A549 (cell line): ENCODE measurements around the gene GKN1.

Experiments used
- EHMT2 ChIP-seq: fragments of 200-600 bp; sonication (generic); IDR thresholded peaks from 2 replicates; pipeline ENCODE4 v1.6.1; 2016; ENCODE audit warnings: antibody characterized with exemption, low read depth, mild to moderate bottlenecking, moderate library complexity
- RCOR1 ChIP-seq: fragments of 150-350 bp; IDR thresholded peaks from 2 replicates; pipeline ENCODE4 v1.6.1; 2014; ENCODE audit warnings: antibody characterized with exemption, low read length, low read depth
- TF ChIP-seq, protein P1 (sequence below): fragments of >200 bp; sonication (Bioruptor Twin); formaldehyde crosslinking; IDR thresholded peaks from 3 replicates; pipeline ENCODE4 v1.5.1; 2016

DNA sequence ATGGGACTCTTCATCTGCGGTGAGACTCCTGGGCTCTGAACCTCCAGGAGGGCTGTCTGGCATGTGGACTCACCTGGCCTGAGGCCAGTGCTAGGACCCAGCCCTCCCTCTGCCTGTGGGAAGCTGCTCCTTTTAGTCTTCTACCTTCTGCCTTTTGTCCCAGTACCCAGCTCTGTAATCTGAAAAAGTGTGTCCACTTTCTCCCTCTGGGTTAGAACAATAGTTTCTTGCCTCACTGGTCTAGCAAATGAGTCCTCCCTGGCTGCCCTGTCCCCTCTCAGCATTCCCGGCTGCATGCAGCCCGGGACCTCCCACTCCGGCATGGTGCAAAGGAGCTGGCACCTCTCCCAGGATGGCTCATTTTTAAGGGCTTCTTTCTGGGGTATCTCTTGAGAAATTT is 47.6 kb upstream of the GKN1 start:
- TF ChIP-seq, protein P1, sequence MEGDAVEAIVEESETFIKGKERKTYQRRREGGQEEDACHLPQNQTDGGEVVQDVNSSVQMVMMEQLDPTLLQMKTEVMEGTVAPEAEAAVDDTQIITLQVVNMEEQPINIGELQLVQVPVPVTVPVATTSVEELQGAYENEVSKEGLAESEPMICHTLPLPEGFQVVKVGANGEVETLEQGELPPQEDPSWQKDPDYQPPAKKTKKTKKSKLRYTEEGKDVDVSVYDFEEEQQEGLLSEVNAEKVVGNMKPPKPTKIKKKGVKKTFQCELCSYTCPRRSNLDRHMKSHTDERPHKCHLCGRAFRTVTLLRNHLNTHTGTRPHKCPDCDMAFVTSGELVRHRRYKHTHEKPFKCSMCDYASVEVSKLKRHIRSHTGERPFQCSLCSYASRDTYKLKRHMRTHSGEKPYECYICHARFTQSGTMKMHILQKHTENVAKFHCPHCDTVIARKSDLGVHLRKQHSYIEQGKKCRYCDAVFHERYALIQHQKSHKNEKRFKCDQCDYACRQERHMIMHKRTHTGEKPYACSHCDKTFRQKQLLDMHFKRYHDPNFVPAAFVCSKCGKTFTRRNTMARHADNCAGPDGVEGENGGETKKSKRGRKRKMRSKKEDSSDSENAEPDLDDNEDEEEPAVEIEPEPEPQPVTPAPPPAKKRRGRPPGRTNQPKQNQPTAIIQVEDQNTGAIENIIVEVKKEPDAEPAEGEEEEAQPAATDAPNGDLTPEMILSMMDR = no peak
- TF ChIP-seq RCOR1 (no peak), EHMT2 (no peak)
